Neural cell (in vitro differentiated cells): ENCODE measurements around the gene TMEM231. TPM values are rescaled to one million over a fixed set of nuclear protein-coding genes. Genes with fewer than 3 reads are reported as not detected.

Experiments used
- H2AFZ ChIP-seq: fragments of 200-600, 300-800 bp; sonication (generic), shearing (Covaris generic); 2 replicates; pipeline ENCODE4 v1.6.0; 2014; ENCODE audit warnings: low read depth, mild to moderate bottlenecking, antibody characterized with exemption, low read length, moderate library complexity
- H3F3A ChIP-seq: fragments of 200-600 bp; shearing (Covaris generic); 2 replicates; pipeline ENCODE4 v1.6.1; 2016; ENCODE audit warnings: mild to moderate bottlenecking, moderate library complexity, mixed read lengths, antibody characterized with exemption, low read length; ENCODE audit not compliant: insufficient read depth, poor library complexity, severe bottlenecking
- H3K27ac ChIP-seq: fragments of 200-600, 300-800 bp; sonication (generic), shearing (Covaris generic); 2 replicates; pipeline ENCODE4 v1.5.1; 2014; ENCODE audit warnings: mild to moderate bottlenecking, low read length, moderate library complexity
- H3K27me3 ChIP-seq: fragments of 300-800, 200-600 bp; sonication (generic), shearing (Covaris generic); 2 replicates; pipeline ENCODE4 v1.6.0; 2014; ENCODE audit warnings: mild to moderate bottlenecking, low read depth, low read length, moderate library complexity; ENCODE audit not compliant: insufficient read depth
- H3K36me3 ChIP-seq: fragments of 300-800, 200-600 bp; sonication (generic), shearing (Covaris generic); 2 replicates; pipeline ENCODE4 v1.5.1; 2014; ENCODE audit warnings: mild to moderate bottlenecking, antibody characterized with exemption, low read length, moderate library complexity; ENCODE audit not compliant: insufficient read depth
- H3K4me2 ChIP-seq: fragments of 300-800, 200-600 bp; sonication (generic), shearing (Covaris generic); 2 replicates; pipeline ENCODE4 v1.6.0; 2014; ENCODE audit warnings: mild to moderate bottlenecking, low read length
- H3K4me3 ChIP-seq: fragments of 300-800, 200-600 bp; sonication (generic), shearing (Covaris generic); 2 replicates; pipeline ENCODE4 v1.5.1; 2014; ENCODE audit warnings: mild to moderate bottlenecking, low read length, moderate library complexity
- H3K79me2 ChIP-seq: fragments of 200-600 bp; shearing (Covaris generic); replicated peaks from 2 replicates; pipeline ENCODE4 v1.6.0; 2014; ENCODE audit warnings: mild to moderate bottlenecking, low read length, moderate library complexity; ENCODE audit not compliant: insufficient read depth
- H3K9ac ChIP-seq: fragments of 300-800, 200-600 bp; sonication (generic), shearing (Covaris generic); 2 replicates; pipeline ENCODE4 v1.6.1; 2016; ENCODE audit warnings: mild to moderate bottlenecking, low read length, mixed read lengths
- H3K9me2 ChIP-seq: fragments of 200-600 bp; shearing (Covaris generic); 2 replicates; pipeline ENCODE4 v1.6.1; 2016; ENCODE audit warnings: mild to moderate bottlenecking, low read length, mixed read lengths; ENCODE audit not compliant: insufficient read depth
- H3K9me3 ChIP-seq: fragments of 200-600, 300-800 bp; sonication (generic), shearing (Covaris generic); 2 replicates; pipeline ENCODE4 v1.6.1; 2016; ENCODE audit warnings: mild to moderate bottlenecking, mixed run types, low read length, moderate library complexity, mixed read lengths
- H4K20me1 ChIP-seq: fragments of 200-600 bp; shearing (Covaris generic); 2 replicates; pipeline ENCODE4 v1.6.1; 2016; ENCODE audit warnings: mild to moderate bottlenecking, mixed run types; ENCODE audit not compliant: insufficient read depth
- CTCF ChIP-seq: fragments of 450-650 bp; IDR thresholded peaks from 2 replicates; pipeline ENCODE4 v1.5.1; 2014; ENCODE audit warnings: antibody characterized with exemption, mild to moderate bottlenecking, moderate library complexity; ENCODE audit not compliant: poor library complexity, severe bottlenecking
- EP300 ChIP-seq: fragments of 450-650 bp; conservative IDR thresholded peaks from 2 replicates; pipeline ENCODE4 v1.6.1; 2014; ENCODE audit warnings: antibody characterized with exemption, mild to moderate bottlenecking, moderate library complexity; ENCODE audit not compliant: poor library complexity, severe bottlenecking
- POLR2AphosphoS5 ChIP-seq: IDR thresholded peaks from 2 replicates; pipeline ENCODE4 v1.6.1; 2012
- REST ChIP-seq: IDR thresholded peaks from 2 replicates; pipeline ENCODE4 v1.6.1; 2012; ENCODE audit warnings: borderline replicate concordance
- SMC3 ChIP-seq: fragments of 450-650 bp; conservative IDR thresholded peaks from 2 replicates; pipeline ENCODE4 v1.6.1; 2014; ENCODE audit warnings: antibody characterized with exemption, mild to moderate bottlenecking, moderate library complexity; ENCODE audit not compliant: poor library complexity
- TAF1 ChIP-seq: IDR thresholded peaks from 2 replicates; pipeline ENCODE4 v1.6.1; 2012; ENCODE audit warnings: low read depth
- polyA plus RNA-seq: library from polyadenylated mRNA; depleted of rRNA; stranded (reverse); fragments of >200 nt; gene quantifications from 2 replicates; pipeline ENCODE4 v1.2.3, GENCODE V29; 2014

TMEM231 gene
- polyA plus RNA-seq, 1 donor from 2014 or later, result 19.6 TPM

- TF ChIP-seq SMC3, result no peak
Observed at GRCh38 chr16:75495076-75495674, 60.9 kb downstream of the TMEM231 start, which contains the start of gene CHST6 (continued).

GRCh38 chr16:75494661-75495075, 61.4 kb downstream of the TMEM231 start:
- Histone ChIP-seq H4K20me1 (no peaks in the 10 kb centered on the region), H3K9me2 (no peaks in the 10 kb centered on the region), H3K79me2 (no peaks in the 10 kb centered on the region), H3K9ac (no peak overlapping the region), H3K4me3 (peak overlapping the region; percentile 50), H3K27me3 (peaks cover 15% of the 10 kb centered on the region), H3K27ac (no peak overlapping the region), H2AFZ (no peak overlapping the region), H3K9me3 (no peaks in the 10 kb centered on the region), H3F3A (no peaks in the 10 kb centered on the region), H3K36me3 (no peaks in the 10 kb centered on the region), H3K4me2 (no peak overlapping the region)
- TF ChIP-seq CTCF (no peak), EP300 (no peak), REST (no peak), TAF1 (no peak), POLR2AphosphoS5 (no peak)

GRCh38 chr16:75494184-75494583, 61.9 kb downstream of the TMEM231 start:
- TF ChIP-seq POLR2AphosphoS5 (no peak), REST (no peak), EP300 (no peak), SMC3 (no peak)
- Histone ChIP-seq H2AFZ (no peak overlapping the region), H3K27me3 (peaks cover 15% of the 10 kb centered on the region), H3K9me3 (no peaks in the 10 kb centered on the region), H3K4me2 (no peak overlapping the region), H3K9ac (no peak overlapping the region), H3K79me2 (no peaks in the 10 kb centered on the region), H3F3A (no peaks in the 10 kb centered on the region), H3K9me2 (no peaks in the 10 kb centered on the region), H3K36me3 (no peaks in the 10 kb centered on the region), H3K4me3 (no peak overlapping the region), H4K20me1 (no peaks in the 10 kb centered on the region), H3K27ac (no peak overlapping the region)
